ENCODE results near the gene ATP11B.
A peak's percentile ranks its signal among the peaks of the same experiment; 100 is the strongest.

The ATP11B gene

GRCh38 chr3:182790612-182791011 is 2.7 kb upstream of the ATP11B start:
- H3K4me1 ChIP-seq (ENCODE audit: control insufficient read depth, insufficient read depth, low read length) = no peaks in the 10 kb centered on the region
- H3K9me3 ChIP-seq (ENCODE audit: control insufficient read depth, insufficient read depth, low read depth, low read length) = no peaks in the 10 kb centered on the region
- no peak overlapping the region for H3K4me3 ChIP-seq (ENCODE audit: low read depth, low read length)
- H3K36me3 ChIP-seq (ENCODE audit: control insufficient read depth in 2 of 2, insufficient read depth in 1 of 2, low read length in 2 of 2) = no peaks in the 10 kb centered on the region
- H3K27ac ChIP-seq (ENCODE audit: extremely low read depth, low read depth, low read length) = no peak overlapping the region
- TF ChIP-seq ZNF239 (tag by site-specific recombination; IDR thresholded peaks at IDR 0.05) (no peak), ZBTB17 (tag by site-specific recombination; IDR thresholded peaks at IDR 0.05) (peak; percentile 44; the same call in 1 of the 2 replicates)
- ChIA-PET CTCF (interaction anchor here (0.7 to 1.2 kb wide), 2 partner anchors 47 to 76 kb away, joined by 3 to 4 read pairs; no protein-coding TSS in a partner anchor), POLR2A (no interaction called here)

DNA sequence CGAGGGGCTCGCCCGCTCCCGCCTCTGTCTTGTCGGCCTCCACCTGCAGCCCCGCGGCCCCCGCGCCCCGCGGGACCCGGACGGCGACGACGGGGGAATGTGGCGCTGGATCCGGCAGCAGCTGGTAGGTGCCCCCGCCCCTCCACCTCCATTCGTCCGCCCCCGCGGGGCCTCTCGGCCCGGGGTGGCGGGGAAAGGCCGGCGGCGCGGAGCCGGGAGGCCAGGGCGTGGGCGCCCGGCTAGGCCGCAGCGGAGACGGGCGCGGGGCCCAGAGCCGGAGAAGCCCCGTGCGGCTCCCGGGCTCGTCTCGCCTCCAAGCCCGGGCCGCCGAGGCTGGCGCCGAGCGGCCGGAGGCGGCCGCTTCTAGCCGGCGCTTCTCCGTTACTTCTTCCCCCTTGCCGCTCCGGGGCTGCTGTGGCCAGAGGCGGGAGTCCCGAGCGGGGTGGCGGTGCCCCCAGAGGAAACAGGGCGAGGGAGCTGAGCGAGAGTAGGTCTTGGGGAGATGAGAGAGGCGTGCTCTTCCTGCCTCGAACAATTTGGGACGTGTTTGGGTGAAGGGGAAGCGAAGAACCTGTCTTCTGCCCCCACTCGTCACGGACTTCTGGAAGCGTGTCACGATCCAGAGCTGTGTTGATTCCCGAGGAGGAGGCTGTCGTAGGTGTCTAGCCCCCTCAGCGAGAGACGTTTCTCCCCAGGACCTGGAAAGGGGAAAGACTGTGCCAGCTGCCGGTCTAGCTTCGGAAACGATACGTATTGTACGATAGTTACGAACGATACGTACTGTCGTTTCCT is 555 bp downstream of the ATP11B start:
- Histone ChIP-seq H3K4me3 (ENCODE audit: low read depth, low read length) (peak overlapping the region; percentile 82), H3K36me3 (ENCODE audit: control insufficient read depth in 2 of 2, insufficient read depth in 1 of 2, low read length in 2 of 2) (no peaks in the 10 kb centered on the region), H3K4me1 (ENCODE audit: control insufficient read depth, insufficient read depth, low read length) (no peaks in the 10 kb centered on the region), H3K27ac (ENCODE audit: extremely low read depth, low read depth, low read length) (peak overlapping the region; percentile 61), H3K9me3 (ENCODE audit: control insufficient read depth, insufficient read depth, low read depth, low read length) (no peaks in the 10 kb centered on the region)
- ChIA-PET POLR2A (interaction anchor here (1.2 to 1.5 kb wide), 2 partner anchors 10 to 70 kb away, joined by 3 read pairs; no protein-coding TSS in a partner anchor), CTCF (interaction anchor here (0.5 to 2.2 kb wide), 4 partner anchors 20 to 80 kb away, joined by 3 to 9 read pairs (median 4); no protein-coding TSS in a partner anchor)
- TF ChIP-seq ZNF624 (tag by site-specific recombination; IDR thresholded peaks at IDR 0.05) (no peak), ZEB2 (tag by site-specific recombination; IDR thresholded peaks at IDR 0.05) (peak; percentile 37; the same call in 1 of the 2 replicates), PRDM4 (tag by site-specific recombination; IDR thresholded peaks at IDR 0.05) (no peak), ZBTB8A (tag by site-specific recombination; IDR thresholded peaks at IDR 0.05) (no peak), GLI2 (tag by site-specific recombination; IDR thresholded peaks at IDR 0.05; ENCODE audit: borderline replicate concordance, low read depth) (no peak), GLIS1 (tag by site-specific recombination; IDR thresholded peaks at IDR 0.05) (no peak), ZNF16 (tag by site-specific recombination; IDR thresholded peaks at IDR 0.05; ENCODE audit: low read depth) (no peak), ZNF544 (tag by site-specific recombination; IDR thresholded peaks at IDR 0.05) (no peak), GLI4 (tag by site-specific recombination; IDR thresholded peaks at IDR 0.05) (no peak), BCL11B (tag by site-specific recombination; IDR thresholded peaks at IDR 0.05; ENCODE audit: low read depth) (no peak), ZFP37 (tag by site-specific recombination; IDR thresholded peaks at IDR 0.05) (peak; percentile 53; the same call in 1 of the 2 replicates), ZNF776 (tag by site-specific recombination; IDR thresholded peaks at IDR 0.05; ENCODE audit: borderline replicate concordance) (no peak), ZXDB (tag by site-specific recombination; IDR thresholded peaks at IDR 0.05) (no peak), ZNF558 (tag by site-specific recombination; IDR thresholded peaks at IDR 0.05) (no peak), ZNF768 (tag by site-specific recombination; IDR thresholded peaks at IDR 0.05) (no peak), ZNF157 (tag by site-specific recombination; IDR thresholded peaks at IDR 0.05) (no peak), ZNF311 (tag by site-specific recombination; IDR thresholded peaks at IDR 0.05; ENCODE audit: borderline replicate concordance) (no peak), ZNF133 (tag by site-specific recombination; IDR thresholded peaks at IDR 0.05) (no peak), ZNF433 (tag by site-specific recombination; IDR thresholded peaks at IDR 0.05; ENCODE audit: low read depth) (no peak), SCRT2 (tag by site-specific recombination; IDR thresholded peaks at IDR 0.05) (no peak), ZNF416 (tag by site-specific recombination; IDR thresholded peaks at IDR 0.05) (no peak), ZSCAN16 (tag by site-specific recombination; IDR thresholded peaks at IDR 0.05) (no peak), ZNF596 (tag by site-specific recombination; IDR thresholded peaks at IDR 0.05) (no peak)
- TF ChIP-seq, protein P1, sequence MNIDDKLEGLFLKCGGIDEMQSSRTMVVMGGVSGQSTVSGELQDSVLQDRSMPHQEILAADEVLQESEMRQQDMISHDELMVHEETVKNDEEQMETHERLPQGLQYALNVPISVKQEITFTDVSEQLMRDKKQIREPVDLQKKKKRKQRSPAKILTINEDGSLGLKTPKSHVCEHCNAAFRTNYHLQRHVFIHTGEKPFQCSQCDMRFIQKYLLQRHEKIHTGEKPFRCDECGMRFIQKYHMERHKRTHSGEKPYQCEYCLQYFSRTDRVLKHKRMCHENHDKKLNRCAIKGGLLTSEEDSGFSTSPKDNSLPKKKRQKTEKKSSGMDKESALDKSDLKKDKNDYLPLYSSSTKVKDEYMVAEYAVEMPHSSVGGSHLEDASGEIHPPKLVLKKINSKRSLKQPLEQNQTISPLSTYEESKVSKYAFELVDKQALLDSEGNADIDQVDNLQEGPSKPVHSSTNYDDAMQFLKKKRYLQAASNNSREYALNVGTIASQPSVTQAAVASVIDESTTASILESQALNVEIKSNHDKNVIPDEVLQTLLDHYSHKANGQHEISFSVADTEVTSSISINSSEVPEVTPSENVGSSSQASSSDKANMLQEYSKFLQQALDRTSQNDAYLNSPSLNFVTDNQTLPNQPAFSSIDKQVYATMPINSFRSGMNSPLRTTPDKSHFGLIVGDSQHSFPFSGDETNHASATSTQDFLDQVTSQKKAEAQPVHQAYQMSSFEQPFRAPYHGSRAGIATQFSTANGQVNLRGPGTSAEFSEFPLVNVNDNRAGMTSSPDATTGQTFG (tag by site-specific recombination; IDR thresholded peaks at IDR 0.05; ENCODE audit: borderline replicate concordance) = no peak
- TF ChIP-seq, protein P2, sequence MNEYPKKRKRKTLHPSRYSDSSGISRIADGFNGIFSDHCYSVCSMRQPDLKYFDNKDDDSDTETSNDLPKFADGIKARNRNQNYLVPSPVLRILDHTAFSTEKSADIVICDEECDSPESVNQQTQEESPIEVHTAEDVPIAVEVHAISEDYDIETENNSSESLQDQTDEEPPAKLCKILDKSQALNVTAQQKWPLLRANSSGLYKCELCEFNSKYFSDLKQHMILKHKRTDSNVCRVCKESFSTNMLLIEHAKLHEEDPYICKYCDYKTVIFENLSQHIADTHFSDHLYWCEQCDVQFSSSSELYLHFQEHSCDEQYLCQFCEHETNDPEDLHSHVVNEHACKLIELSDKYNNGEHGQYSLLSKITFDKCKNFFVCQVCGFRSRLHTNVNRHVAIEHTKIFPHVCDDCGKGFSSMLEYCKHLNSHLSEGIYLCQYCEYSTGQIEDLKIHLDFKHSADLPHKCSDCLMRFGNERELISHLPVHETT (tag by site-specific recombination; IDR thresholded peaks at IDR 0.05) = no peak
- TF ChIP-seq, protein P3, sequence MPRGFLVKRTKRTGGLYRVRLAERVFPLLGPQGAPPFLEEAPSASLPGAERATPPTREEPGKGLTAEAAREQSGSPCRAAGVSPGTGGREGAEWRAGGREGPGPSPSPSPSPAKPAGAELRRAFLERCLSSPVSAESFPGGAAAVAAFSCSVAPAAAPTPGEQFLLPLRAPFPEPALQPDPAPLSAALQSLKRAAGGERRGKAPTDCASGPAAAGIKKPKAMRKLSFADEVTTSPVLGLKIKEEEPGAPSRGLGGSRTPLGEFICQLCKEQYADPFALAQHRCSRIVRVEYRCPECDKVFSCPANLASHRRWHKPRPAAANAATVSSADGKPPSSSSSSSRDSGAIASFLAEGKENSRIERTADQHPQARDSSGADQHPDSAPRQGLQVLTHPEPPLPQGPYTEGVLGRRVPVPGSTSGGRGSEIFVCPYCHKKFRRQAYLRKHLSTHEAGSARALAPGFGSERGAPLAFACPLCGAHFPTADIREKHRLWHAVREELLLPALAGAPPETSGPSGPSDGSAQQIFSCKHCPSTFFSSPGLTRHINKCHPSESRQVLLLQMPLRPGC (tag by site-specific recombination; IDR thresholded peaks at IDR 0.05) = no peak

All from HEK293 (cell line).